H1 (cell line): ENCODE data around the gene LDLRAD4. TPM values are rescaled to one million over a fixed set of nuclear protein-coding genes. Genes with fewer than 3 reads are reported as not detected.

Experiments used
- CTCF ChIA-PET: fragments of 300-600 bp; sonication (Branson Sonifier 250); formaldehyde crosslinking; loops from one replicate; lab custom pipeline; 2021; ENCODE audit not compliant: partially characterized antibody; lab: Charles Lee
- POLR2A ChIA-PET: fragments of 300-600 bp; sonication (Branson Sonifier 250); formaldehyde crosslinking; loops from one replicate; lab custom pipeline; 2021; ENCODE audit warnings: inconsistent platforms; ENCODE audit not compliant: partially characterized antibody; lab: Charles Lee
- DNase-seq, 2 experiments: peaks; one replicate each; pipeline versions ENCODE4 v3.0.0 to v3.0.0-alpha.2; 2010 to 2022; ENCODE audit warnings: low spot score in 2 of 2, low read depth in 1 of 2, mixed read lengths in 1 of 2
- FAIRE-seq: peaks from 2 replicates; lab custom pipeline; 2011; peaks lifted over from hg19 to GRCh38; lab: Jason Lieb, UNC
- H2AFZ ChIP-seq: 2 replicates; pipeline ENCODE4 v1.8.1; 2012; ENCODE audit warnings: low read length, inconsistent platforms
- H2AK5ac ChIP-seq: 2 replicates; pipeline ENCODE4 v1.6.1; 2013; ENCODE audit warnings: low read depth, low read length
- H2BK120ac ChIP-seq: replicated peaks from 2 replicates; pipeline ENCODE3; 2013; ENCODE audit warnings: low read depth, low read length, inconsistent platforms
- H2BK12ac ChIP-seq: 2 replicates; pipeline ENCODE4 v1.6.1; 2013; ENCODE audit warnings: low read depth, low read length
- H2BK15ac ChIP-seq: 2 replicates; pipeline ENCODE4 v1.6.1; 2013; ENCODE audit warnings: low read length
- H2BK20ac ChIP-seq: 2 replicates; pipeline ENCODE4 v1.6.1; 2013; ENCODE audit warnings: low read length
- H2BK5ac ChIP-seq: 2 replicates; pipeline ENCODE4 v1.6.1; 2013; ENCODE audit warnings: low read depth, low read length
- H3K14ac ChIP-seq: 2 replicates; pipeline ENCODE4 v1.6.1; 2013; ENCODE audit warnings: inconsistent platforms; ENCODE audit not compliant: insufficient read length
- H3K18ac ChIP-seq: 2 replicates; pipeline ENCODE4 v1.6.1; 2013; ENCODE audit warnings: low read length; ENCODE audit errors: extremely low read depth
- H3K23ac ChIP-seq: 2 replicates; pipeline ENCODE4 v1.6.1; 2013; ENCODE audit warnings: inconsistent platforms; ENCODE audit not compliant: insufficient read length
- H3K23me2 ChIP-seq: 2 replicates; pipeline ENCODE4 v1.6.1; 2013; ENCODE audit warnings: low read depth, low read length
- H3K27ac ChIP-seq: 2 replicates; pipeline ENCODE4 v1.6.1; 2011; ENCODE audit warnings: low read depth, low read length, inconsistent platforms
- H3K27me3 ChIP-seq, 4 experiments: replicated peaks in 1 of 4; 1 replicate in 1 of 4; 2 replicates in 3 of 4; pipeline versions ENCODE4 v1.6.1 to v1.8.1; 2011 to 2013; ENCODE audit warnings: low read length in 3 of 4, mild to moderate bottlenecking in 3 of 4, inconsistent platforms in 2 of 4, mixed read lengths in 2 of 4, moderate library complexity in 1 of 4; ENCODE audit not compliant: control insufficient read depth in 3 of 4, insufficient read depth in 3 of 4; ENCODE audit errors: extremely low read depth in 1 of 4
- H3K36me3 ChIP-seq, 4 experiments: 2 replicates each; pipeline versions ENCODE4 v1.6.1 to v1.8.1; 2011 to 2013; ENCODE audit warnings: mild to moderate bottlenecking in 4 of 4, low read length in 3 of 4, moderate library complexity in 2 of 4, control low read depth in 1 of 4, inconsistent platforms in 1 of 4; ENCODE audit not compliant: insufficient read depth in 4 of 4, control insufficient read depth in 2 of 4
- H3K4ac ChIP-seq: replicated peaks from 2 replicates; pipeline ENCODE3; 2013; ENCODE audit warnings: low read length, low read depth, mixed read lengths, inconsistent platforms; ENCODE audit not compliant: insufficient read length
- H3K4me1 ChIP-seq, 4 experiments: replicated peaks in 1 of 4; 1 replicate in 1 of 4; 2 replicates in 3 of 4; pipeline versions ENCODE4 v1.6.1 to v1.8.1; 2011 to 2013; ENCODE audit warnings: low read length in 3 of 4, inconsistent platforms in 2 of 4, mixed read lengths in 1 of 4; ENCODE audit not compliant: insufficient read depth in 4 of 4, control insufficient read depth in 3 of 4
- H3K4me2 ChIP-seq, 2 experiments: 2 replicates each; pipeline versions ENCODE4 v1.6.1 to v1.8.1; 2011 to 2013; ENCODE audit warnings: low read depth in 2 of 2, low read length in 2 of 2, control low read depth in 1 of 2, inconsistent platforms in 1 of 2, mild to moderate bottlenecking in 1 of 2; ENCODE audit not compliant: insufficient read depth in 1 of 2
- H3K4me3 ChIP-seq, 4 experiments: fragments of 200-600, 300-600 bp in 1 of 4; sonication (generic), shearing (Covaris generic), sonication (Bioruptor Twin) in 1 of 4; 2 replicates each; pipeline versions ENCODE4 v1.5.1 to v1.8.1; 2011 to 2016; ENCODE audit warnings: low read length in 4 of 4, low read depth in 3 of 4, control low read depth in 2 of 4, inconsistent platforms in 2 of 4, mild to moderate bottlenecking in 2 of 4, mixed read lengths in 1 of 4, moderate library complexity in 1 of 4; ENCODE audit not compliant: insufficient read depth in 2 of 4; ENCODE audit errors: extremely low read depth in 1 of 4
- H3K56ac ChIP-seq: replicated peaks from 2 replicates; pipeline ENCODE3; 2013; ENCODE audit warnings: low read depth, mild to moderate bottlenecking, mixed read lengths, low read length, inconsistent platforms; ENCODE audit not compliant: insufficient read length
- H3K79me1 ChIP-seq: 2 replicates; pipeline ENCODE4 v1.6.1; 2013; ENCODE audit warnings: low read depth, low read length, control low read depth
- H3K79me2 ChIP-seq, 2 experiments: 2 replicates each; pipeline versions ENCODE4 v1.6.1 to v1.8.1; 2012 to 2013; ENCODE audit warnings: low read length in 2 of 2, mild to moderate bottlenecking in 2 of 2, inconsistent platforms in 1 of 2; ENCODE audit not compliant: insufficient read depth in 2 of 2, control insufficient read depth in 1 of 2
- H3K9ac ChIP-seq, 4 experiments: replicated peaks in 1 of 4; 1 replicate in 1 of 4; 2 replicates in 3 of 4; pipeline versions ENCODE4 v1.6.1 to v1.8.1; 2011 to 2013; ENCODE audit warnings: low read depth in 3 of 4, low read length in 3 of 4, control low read depth in 2 of 4, mild to moderate bottlenecking in 2 of 4, moderate library complexity in 2 of 4, inconsistent platforms in 1 of 4; ENCODE audit errors: extremely low read depth in 1 of 4
- H3K9me3 ChIP-seq, 2 experiments: 2 replicates each; pipeline versions ENCODE4 v1.6.1 to v1.8.1; 2012 to 2013; ENCODE audit warnings: mild to moderate bottlenecking in 2 of 2, moderate library complexity in 2 of 2, control low read depth in 1 of 2, inconsistent platforms in 1 of 2, low read depth in 1 of 2, low read length in 1 of 2, mixed read lengths in 1 of 2; ENCODE audit not compliant: insufficient read depth in 2 of 2
- H4K20me1 ChIP-seq, 2 experiments: replicated peaks in 1 of 2; 2 replicates each; pipeline versions ENCODE3 to v1.8.1; 2011 to 2013; ENCODE audit warnings: inconsistent platforms in 2 of 2, low read length in 2 of 2, mild to moderate bottlenecking in 1 of 2; ENCODE audit not compliant: insufficient read depth in 2 of 2, control insufficient read depth in 1 of 2
- H4K5ac ChIP-seq: 2 replicates; pipeline ENCODE4 v1.6.1; 2013; ENCODE audit warnings: low read length, low read depth, mixed read lengths, inconsistent platforms; ENCODE audit not compliant: insufficient read length
- H4K8ac ChIP-seq: 2 replicates; pipeline ENCODE4 v1.8.0; 2013; ENCODE audit warnings: mild to moderate bottlenecking, moderate library complexity, low read length, inconsistent platforms; ENCODE audit not compliant: insufficient read depth; ENCODE audit errors: extremely low read depth
- H4K91ac ChIP-seq: replicated peaks from 2 replicates; pipeline ENCODE3; 2013; ENCODE audit warnings: low read length, mixed read lengths, inconsistent platforms; ENCODE audit not compliant: insufficient read length
- EGR1 ChIP-seq: IDR thresholded peaks from 2 replicates; pipeline ENCODE4 v1.6.1; 2011; ENCODE audit warnings: low read depth, low read length, borderline replicate concordance
- FOSL1 ChIP-seq: IDR thresholded peaks from 2 replicates; pipeline ENCODE4 v1.6.1; 2011; ENCODE audit warnings: mild to moderate bottlenecking, low read depth, low read length, moderate library complexity; ENCODE audit not compliant: insufficient read depth
- JUN ChIP-seq: IDR thresholded peaks from 2 replicates; pipeline ENCODE4 v1.6.1; 2011; ENCODE audit warnings: low read depth, mild to moderate bottlenecking, improper control_type of control experiment, low read length
- KDM4A ChIP-seq: IDR thresholded peaks from one replicate; pipeline ENCODE4 v1.7.1; 2012; ENCODE audit warnings: low read depth, mild to moderate bottlenecking, moderate library complexity, low read length, inconsistent platforms; ENCODE audit not compliant: severe bottlenecking
- NRF1 ChIP-seq: IDR thresholded peaks from 2 replicates; pipeline ENCODE4 v1.6.1; 2011; ENCODE audit warnings: mild to moderate bottlenecking, low read depth, low read length, improper control_type of control experiment
- SIN3A ChIP-seq, 2 experiments: IDR thresholded peaks in 1 of 2; conservative IDR thresholded peaks in 1 of 2; 2 replicates each; pipeline ENCODE4 v1.6.1; 2011 to 2012; ENCODE audit warnings: low read length in 2 of 2, improper control_type of control experiment in 1 of 2, low read depth in 1 of 2, mild to moderate bottlenecking in 1 of 2
- TCF12 ChIP-seq: IDR thresholded peaks from 2 replicates; pipeline ENCODE4 v1.6.1; 2011; ENCODE audit warnings: low read depth, mild to moderate bottlenecking, low read length
- WGBS, 2 experiments: shearing (Covaris generic) in 1 of 2; methylation state at CpG; one replicate each; pipeline versions ENCODE4 v1.1.6 to v1.1.7; 2013 to 2015; ENCODE audit warnings: low lambda C conversion rate in 2 of 2, mixed read lengths in 2 of 2, inconsistent platforms in 1 of 2, low coverage in 1 of 2, missing lambda C conversion rate in 1 of 2; ENCODE audit not compliant: insufficient replicate concordance in 2 of 2, insufficient coverage in 1 of 2, insufficient read length in 1 of 2; ENCODE audit errors: extremely low coverage in 1 of 2, missing lambda C conversion rate in 1 of 2; 5-methylcytosine and 5-hydroxymethylcytosine counted together
- polyA plus RNA-seq, 7 experiments: library from polyadenylated mRNA; depleted of rRNA in 3 of 7; stranded (reverse) in 5 of 7; unstranded in 2 of 7; fragments of >200 nt in 5 of 7; fragments of 200-250 nt in 2 of 7; gene quantifications; 1 replicate in 5 of 7; 2 replicates in 1 of 7; 4 replicates in 1 of 7; pipeline versions ENCODE4 v1.2.1 to v1.2.3, GENCODE V29; 2011 to 2013; ENCODE audit warnings: missing spikeins in 2 of 7, mixed read lengths in 2 of 7
- total RNA-seq: library from RNA; stranded (reverse); fragmentation: NEBNext Ultra II Directional; extraction: Animal tissue kit (Norgen Biotek cat#: 25700); gene quantifications from 2 replicates; pipeline ENCODE4 v1.2.1, GENCODE V29; 2021

The LDLRAD4 gene
- total and polyA plus RNA-seq, 2 of the 8 experiments (the other 6 are each of a cell fraction or from before 2014, with no cell fraction given) = 0.77 to 1.4 TPM

DNA sequence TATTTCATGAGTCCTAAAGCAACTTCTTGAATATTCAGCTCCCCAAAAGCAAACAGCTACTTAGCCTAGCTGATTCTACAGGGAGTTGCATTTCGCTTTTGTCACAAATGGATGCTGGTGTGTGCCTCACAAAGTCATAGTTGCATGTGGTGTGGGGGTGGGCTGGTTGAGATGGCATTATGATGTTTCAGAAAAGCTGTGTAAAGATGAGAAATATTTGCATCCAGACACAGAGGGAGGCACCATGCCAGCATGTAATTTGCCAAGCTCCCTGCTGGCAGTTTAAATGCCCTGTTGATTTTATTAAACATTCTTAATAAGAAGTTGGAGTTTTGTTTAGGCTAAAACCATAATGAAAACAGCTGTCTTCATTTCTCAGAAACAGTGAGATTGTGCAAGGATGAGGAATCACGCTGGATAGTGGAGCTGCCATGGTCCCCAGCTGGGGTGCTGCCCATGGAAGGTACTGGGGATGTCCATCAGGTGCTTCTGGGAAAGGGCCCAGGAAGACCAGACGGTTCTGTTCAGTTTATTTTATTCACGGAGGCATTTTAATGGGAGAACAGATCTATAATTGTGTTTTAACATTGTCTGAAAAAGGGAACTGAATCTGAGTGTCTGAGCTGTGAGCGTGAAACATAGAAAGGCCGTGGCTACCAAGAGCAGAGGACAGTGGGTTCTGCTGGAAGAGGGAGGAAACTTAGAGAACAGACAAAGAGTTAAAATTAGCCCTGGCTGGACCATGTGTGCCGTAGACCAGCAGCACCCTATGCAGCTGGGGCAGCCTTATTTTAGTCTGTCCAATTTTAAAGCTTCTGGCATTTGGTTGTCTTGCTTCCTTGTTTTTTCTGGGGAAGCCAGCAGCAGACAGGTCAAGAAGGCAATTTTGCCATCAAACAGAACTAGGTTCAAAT lies 330.7 kb downstream of the LDLRAD4 start:
- H3K79me1 ChIP-seq = no peaks in the 10 kb centered on the region
- no peak overlapping the region for H4K5ac ChIP-seq
- H3K27ac ChIP-seq = no peak overlapping the region
- H3K14ac ChIP-seq = no peak overlapping the region
- POLR2A ChIA-PET = no interaction called here
- no peak overlapping the region for H4K8ac ChIP-seq
- H3K79me2 ChIP-seq = no peaks in the 10 kb centered on the region
- no peak overlapping the region for H2BK5ac ChIP-seq
- no peak overlapping the region for H3K4me3 ChIP-seq
- H3K4me1 ChIP-seq = no peaks in the 10 kb centered on the region
- H2BK15ac ChIP-seq = no peak overlapping the region
- H3K9me3 ChIP-seq = peaks cover 0 to 3% of the 10 kb centered on the region in 2 experiments; a peak in 1 of 4 replicates
- no peak overlapping the region for H3K9ac ChIP-seq
- no peak overlapping the region for H2BK12ac ChIP-seq
- no peak overlapping the region for H4K91ac ChIP-seq
- no peaks in the 10 kb centered on the region for H3K27me3 ChIP-seq
- no peak for FAIRE-seq
- no peak overlapping the region for H2AFZ ChIP-seq
- TF ChIP-seq TCF12 = no peak
- TF ChIP-seq NRF1 = no peak
- TF ChIP-seq KDM4A = no peak
- TF ChIP-seq JUN = no peak
- TF ChIP-seq SIN3A (conservative IDR thresholded peaks at IDR 0.05 in 1 of 2, IDR thresholded peaks at IDR 0.05 in 1 of 2; ENCODE audit: low read depth in 1 of 2, low read length in 2 of 2) = no peak
- TF ChIP-seq EGR1 = no peak
- TF ChIP-seq FOSL1 = no peak
- H3K23me2 ChIP-seq = no peaks in the 10 kb centered on the region
- DNase-seq = no peak
- 88% methylated on average over 7 of the region's 7 CpGs; no CpG with 5 or more reads in 1 of the 2 experiments for WGBS, 2 experiments
- H3K56ac ChIP-seq = no peak overlapping the region
- H3K23ac ChIP-seq = no peak overlapping the region
- CTCF ChIA-PET = interaction anchor here (0.7 to 9.2 kb wide), 7 partner anchors 10 to 80 kb away, joined by 3 to 73 read pairs (median 4); no protein-coding TSS in a partner anchor
- H4K20me1 ChIP-seq = no peaks in the 10 kb centered on the region
- H2AK5ac ChIP-seq = no peak overlapping the region
- no peak overlapping the region for H2BK20ac ChIP-seq
- H3K18ac ChIP-seq = no peak overlapping the region
- no peaks in the 10 kb centered on the region for H3K36me3 ChIP-seq
- H3K4me2 ChIP-seq = no peak overlapping the region
- no peak overlapping the region for H2BK120ac ChIP-seq
- no peak overlapping the region for H3K4ac ChIP-seq
